GM23248 (cell line): ENCODE measurements around the gene CCDC78.

Source experiments
- EZH2 ChIP-seq: fragments of 200-600 bp; sonication (generic); IDR thresholded peaks from 2 replicates; pipeline ENCODE4 v1.6.1; 2018; ENCODE audit warnings: antibody characterized with exemption, mild to moderate bottlenecking; ENCODE audit not compliant: insufficient read depth, poor library complexity, severe bottlenecking
- EZH2phosphoT487 ChIP-seq: fragments of 200-600 bp; sonication (generic); IDR thresholded peaks from 2 replicates; pipeline ENCODE4 v1.6.1; 2018; ENCODE audit warnings: antibody characterized with exemption, moderate library complexity, mild to moderate bottlenecking, low read depth; ENCODE audit not compliant: insufficient read depth

- TF ChIP-seq EZH2phosphoT487 (no peak), EZH2 (no peak)
These were observed 42.2 kb upstream of the CCDC78 start for GRCh38 chr16:768428-768827.
